ENCODE measurements around the gene FER.

- TF ChIP-seq CTCF (IDR thresholded peaks at IDR 0.05; ENCODE audit: low read depth, low read length, poor library complexity, severe bottlenecking), result no peak
- no peak for TF ChIP-seq EZH2phosphoT487 (IDR thresholded peaks at IDR 0.05; ENCODE audit: borderline replicate concordance, low read length)
These were observed 131.1 kb downstream of the FER start for GRCh38 chr5:108878756-108879155.
